ENCODE measurements around the gene CABP4. TPM values are rescaled to one million over a fixed set of nuclear protein-coding genes. Genes with fewer than 3 reads are reported as not detected.

The CABP4 gene
- total RNA-seq, 1 donor: not detected

DNA sequence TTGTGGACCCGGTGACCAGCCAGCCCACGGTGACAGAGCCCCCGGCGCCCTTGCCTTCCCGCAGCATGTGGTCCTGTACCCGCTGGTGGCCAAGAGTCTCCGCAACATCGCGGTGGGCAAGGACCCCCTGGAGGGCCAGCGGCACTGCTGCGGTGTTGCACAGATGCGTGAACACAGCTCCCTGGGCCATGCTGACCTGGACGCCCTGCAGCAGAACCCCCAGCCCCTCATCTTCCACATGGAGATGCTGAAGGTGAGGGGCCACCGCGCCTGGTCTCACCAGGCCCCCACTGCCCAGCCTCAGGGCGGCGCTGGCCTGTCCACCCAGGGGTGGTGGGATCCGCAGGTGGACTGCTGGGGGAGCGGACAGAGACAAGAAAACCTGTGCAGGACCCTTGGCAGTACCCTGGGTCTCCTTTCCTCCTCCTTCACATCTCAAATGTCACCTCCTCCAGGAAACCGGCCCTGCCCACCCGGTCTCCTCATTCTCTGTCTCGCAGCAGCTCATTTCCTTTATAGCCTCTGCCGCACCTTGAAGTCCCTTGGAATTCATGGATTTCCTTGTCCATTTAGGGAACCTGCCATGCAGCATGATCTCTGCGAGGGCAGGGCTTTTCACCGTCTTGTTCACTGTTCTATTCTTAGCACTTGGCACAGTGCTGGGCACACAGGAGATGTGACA is 34.2 kb downstream of the CABP4 start:
- no peak for DNase-seq (ENCODE audit: low read depth)

DNA sequence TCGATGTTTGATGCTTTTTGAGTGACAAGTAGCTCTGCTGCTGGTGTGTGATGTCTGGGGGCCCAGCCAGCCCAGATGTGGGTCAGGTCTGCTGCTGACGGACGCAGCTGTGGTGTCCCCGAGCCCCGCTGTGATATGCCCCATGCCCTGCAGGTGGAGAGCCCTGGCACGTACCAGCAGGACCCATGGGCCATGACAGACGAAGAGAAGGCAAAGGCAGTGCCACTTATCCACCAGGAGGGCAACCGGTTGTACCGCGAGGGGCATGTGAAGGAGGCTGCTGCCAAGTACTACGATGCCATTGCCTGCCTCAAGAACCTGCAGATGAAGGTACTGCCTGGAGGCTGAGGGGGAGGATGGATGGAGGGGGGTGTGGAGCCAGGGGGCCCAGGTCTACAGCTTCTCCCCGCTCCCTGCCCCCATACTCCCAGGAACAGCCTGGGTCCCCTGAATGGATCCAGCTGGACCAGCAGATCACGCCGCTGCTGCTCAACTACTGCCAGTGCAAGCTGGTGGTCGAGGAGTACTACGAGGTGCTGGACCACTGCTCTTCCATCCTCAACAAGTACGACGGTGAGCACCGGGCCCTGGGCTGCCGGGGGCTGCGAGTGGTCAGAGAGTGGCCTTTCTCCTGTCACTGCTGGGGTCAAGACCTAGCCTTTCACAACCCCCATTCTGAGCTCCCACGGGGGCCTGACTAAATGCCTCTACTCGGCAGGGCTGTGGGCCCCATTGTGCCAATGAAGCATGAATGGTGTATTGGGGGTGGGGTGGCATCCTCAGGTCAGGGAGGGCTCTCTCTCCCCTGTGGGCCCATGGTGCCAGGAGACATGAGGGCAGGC is 35.0 kb downstream of the CABP4 start:
- DNase-seq (ENCODE audit: low read depth): no peak
- TF ChIP-seq CTCF (IDR thresholded peaks at IDR 0.05; ENCODE audit: insufficient read depth, low read depth, low read length): no peak
- H3K4me3 ChIP-seq (ENCODE audit: low read depth, low read length): no peak overlapping the region

More for the DNA sequence above, 34.2 kb downstream of the CABP4 start:
- TF ChIP-seq CTCF (IDR thresholded peaks at IDR 0.05; ENCODE audit: insufficient read depth, low read depth, low read length): no peak
- H3K4me3 ChIP-seq (ENCODE audit: low read depth, low read length): no peak overlapping the region

DNA sequence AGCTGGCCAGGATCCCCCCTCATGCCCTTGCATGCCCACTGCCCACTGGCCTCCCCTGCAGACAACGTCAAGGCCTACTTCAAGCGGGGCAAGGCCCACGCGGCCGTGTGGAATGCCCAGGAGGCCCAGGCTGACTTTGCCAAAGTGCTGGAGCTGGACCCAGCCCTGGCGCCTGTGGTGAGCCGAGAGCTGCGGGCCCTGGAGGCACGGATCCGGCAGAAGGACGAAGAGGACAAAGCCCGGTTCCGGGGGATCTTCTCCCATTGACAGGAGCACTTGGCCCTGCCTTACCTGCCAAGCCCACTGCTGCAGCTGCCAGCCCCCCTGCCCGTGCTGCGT is 35.5 kb downstream of the CABP4 start:
- no peak for DNase-seq (ENCODE audit: low read depth)
- TF ChIP-seq CTCF (IDR thresholded peaks at IDR 0.05; ENCODE audit: insufficient read depth, low read depth, low read length): no peak
- no peak overlapping the region for H3K4me3 ChIP-seq (ENCODE audit: low read depth, low read length)

- H3K4me3 ChIP-seq (ENCODE audit: low read depth, low read length): no peak overlapping the region
- no peak for DNase-seq (ENCODE audit: low read depth)
- TF ChIP-seq CTCF (IDR thresholded peaks at IDR 0.05; ENCODE audit: insufficient read depth, low read depth, low read length): no peak
These were observed 36.3 kb downstream of the CABP4 start for GRCh38 chr11:67491276-67492068.

DNA sequence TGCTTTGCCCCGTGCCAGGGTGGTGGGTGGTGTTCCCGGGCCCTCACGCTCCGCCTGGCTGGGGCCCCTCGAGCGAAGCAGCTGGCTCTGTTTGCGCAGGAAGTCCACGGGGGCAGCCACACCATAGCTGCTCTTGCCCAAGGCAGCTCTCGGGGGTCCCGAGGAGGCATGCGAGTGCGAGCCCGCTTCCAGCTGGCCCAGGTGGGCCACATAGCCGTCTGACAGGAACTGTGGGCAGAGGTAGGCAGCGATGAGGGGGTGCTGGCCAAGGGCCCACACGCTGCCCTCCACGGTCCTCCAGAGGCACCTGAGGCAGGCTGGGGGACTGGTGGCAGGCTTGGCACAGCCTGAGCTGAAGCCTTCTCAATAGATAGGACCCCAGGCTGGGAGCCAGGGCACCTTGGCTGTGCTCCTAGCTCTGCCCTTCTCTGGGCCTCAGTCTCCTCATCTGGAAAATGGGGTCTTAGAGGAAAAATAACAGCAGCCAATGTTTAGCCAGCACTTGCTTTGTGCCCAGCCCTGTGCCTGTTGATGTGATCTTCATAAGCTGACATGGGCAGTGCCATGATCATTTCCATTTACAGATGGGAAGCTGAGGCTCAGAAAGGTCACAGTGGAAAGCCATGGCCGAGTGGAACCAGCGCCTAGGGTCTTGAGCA is 37.0 kb downstream of the CABP4 start:
- no peak for DNase-seq (ENCODE audit: low read depth)
- no peak for TF ChIP-seq CTCF (IDR thresholded peaks at IDR 0.05; ENCODE audit: insufficient read depth, low read depth, low read length)
- H3K4me3 ChIP-seq (ENCODE audit: low read depth, low read length): no peak overlapping the region

- H3K4me3 ChIP-seq (ENCODE audit: low read depth, low read length): no peak overlapping the region
- no peak for DNase-seq (ENCODE audit: low read depth)
- no peak for TF ChIP-seq CTCF (IDR thresholded peaks at IDR 0.05; ENCODE audit: insufficient read depth, low read depth, low read length)
These were observed 37.8 kb downstream of the CABP4 start for GRCh38 chr11:67492801-67493547.

All from fibroblast of villous mesenchyme (primary cell).